Measurements from ENCODE around the gene IFNK.

DNA sequence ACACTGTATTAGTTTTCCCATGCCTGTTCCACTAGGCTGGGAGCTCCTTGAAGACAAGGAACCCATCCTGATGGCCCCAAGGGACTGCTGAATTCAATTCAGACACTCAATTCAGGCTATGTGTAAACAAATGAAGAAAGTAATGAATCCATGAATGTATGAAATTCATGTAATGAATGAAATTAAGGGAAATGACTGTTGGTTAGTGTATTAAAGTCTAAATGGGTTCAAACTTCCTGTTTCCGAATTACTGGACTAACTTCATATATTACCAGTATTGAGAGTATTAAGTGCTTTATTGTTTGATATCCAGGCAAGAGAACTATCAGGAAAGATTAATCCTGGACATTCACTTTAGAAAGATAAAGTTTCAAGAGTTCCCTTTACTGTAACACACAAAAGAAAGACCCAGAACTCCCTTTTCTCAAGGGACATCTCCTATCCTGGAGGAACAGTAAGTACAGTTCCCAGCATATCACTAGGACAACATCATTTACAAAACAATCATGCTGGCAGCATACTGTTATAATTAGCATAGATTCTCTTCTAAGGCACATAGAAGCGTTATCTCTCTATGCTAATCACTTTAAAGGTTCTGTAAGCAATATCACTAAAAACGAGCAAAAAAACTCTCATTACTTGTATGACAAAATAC is 28.5 kb upstream of the IFNK start:
- TF ChIP-seq, protein P1, sequence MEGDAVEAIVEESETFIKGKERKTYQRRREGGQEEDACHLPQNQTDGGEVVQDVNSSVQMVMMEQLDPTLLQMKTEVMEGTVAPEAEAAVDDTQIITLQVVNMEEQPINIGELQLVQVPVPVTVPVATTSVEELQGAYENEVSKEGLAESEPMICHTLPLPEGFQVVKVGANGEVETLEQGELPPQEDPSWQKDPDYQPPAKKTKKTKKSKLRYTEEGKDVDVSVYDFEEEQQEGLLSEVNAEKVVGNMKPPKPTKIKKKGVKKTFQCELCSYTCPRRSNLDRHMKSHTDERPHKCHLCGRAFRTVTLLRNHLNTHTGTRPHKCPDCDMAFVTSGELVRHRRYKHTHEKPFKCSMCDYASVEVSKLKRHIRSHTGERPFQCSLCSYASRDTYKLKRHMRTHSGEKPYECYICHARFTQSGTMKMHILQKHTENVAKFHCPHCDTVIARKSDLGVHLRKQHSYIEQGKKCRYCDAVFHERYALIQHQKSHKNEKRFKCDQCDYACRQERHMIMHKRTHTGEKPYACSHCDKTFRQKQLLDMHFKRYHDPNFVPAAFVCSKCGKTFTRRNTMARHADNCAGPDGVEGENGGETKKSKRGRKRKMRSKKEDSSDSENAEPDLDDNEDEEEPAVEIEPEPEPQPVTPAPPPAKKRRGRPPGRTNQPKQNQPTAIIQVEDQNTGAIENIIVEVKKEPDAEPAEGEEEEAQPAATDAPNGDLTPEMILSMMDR (IDR thresholded peaks at IDR 0.05; ENCODE audit: insufficient read depth, low read length): no peak
- TF ChIP-seq POLR2AphosphoS5 (IDR thresholded peaks at IDR 0.05; ENCODE audit: low read depth) (no peak), SPI1 (IDR thresholded peaks at IDR 0.05; ENCODE audit: borderline replicate concordance, low read depth) (no peak), GABPA (IDR thresholded peaks at IDR 0.05; ENCODE audit: low read depth) (no peak)
- TF ChIP-seq, protein P2, sequence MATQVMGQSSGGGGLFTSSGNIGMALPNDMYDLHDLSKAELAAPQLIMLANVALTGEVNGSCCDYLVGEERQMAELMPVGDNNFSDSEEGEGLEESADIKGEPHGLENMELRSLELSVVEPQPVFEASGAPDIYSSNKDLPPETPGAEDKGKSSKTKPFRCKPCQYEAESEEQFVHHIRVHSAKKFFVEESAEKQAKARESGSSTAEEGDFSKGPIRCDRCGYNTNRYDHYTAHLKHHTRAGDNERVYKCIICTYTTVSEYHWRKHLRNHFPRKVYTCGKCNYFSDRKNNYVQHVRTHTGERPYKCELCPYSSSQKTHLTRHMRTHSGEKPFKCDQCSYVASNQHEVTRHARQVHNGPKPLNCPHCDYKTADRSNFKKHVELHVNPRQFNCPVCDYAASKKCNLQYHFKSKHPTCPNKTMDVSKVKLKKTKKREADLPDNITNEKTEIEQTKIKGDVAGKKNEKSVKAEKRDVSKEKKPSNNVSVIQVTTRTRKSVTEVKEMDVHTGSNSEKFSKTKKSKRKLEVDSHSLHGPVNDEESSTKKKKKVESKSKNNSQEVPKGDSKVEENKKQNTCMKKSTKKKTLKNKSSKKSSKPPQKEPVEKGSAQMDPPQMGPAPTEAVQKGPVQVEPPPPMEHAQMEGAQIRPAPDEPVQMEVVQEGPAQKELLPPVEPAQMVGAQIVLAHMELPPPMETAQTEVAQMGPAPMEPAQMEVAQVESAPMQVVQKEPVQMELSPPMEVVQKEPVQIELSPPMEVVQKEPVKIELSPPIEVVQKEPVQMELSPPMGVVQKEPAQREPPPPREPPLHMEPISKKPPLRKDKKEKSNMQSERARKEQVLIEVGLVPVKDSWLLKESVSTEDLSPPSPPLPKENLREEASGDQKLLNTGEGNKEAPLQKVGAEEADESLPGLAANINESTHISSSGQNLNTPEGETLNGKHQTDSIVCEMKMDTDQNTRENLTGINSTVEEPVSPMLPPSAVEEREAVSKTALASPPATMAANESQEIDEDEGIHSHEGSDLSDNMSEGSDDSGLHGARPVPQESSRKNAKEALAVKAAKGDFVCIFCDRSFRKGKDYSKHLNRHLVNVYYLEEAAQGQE (IDR thresholded peaks at IDR 0.05; ENCODE audit: insufficient replicate concordance, low read depth): no peak
